CD4-positive, alpha-beta memory T cell (primary cell): ENCODE measurements around the gene ENG. TPM values are rescaled to one million over a fixed set of nuclear protein-coding genes. Genes with fewer than 3 reads are reported as not detected.

ENCODE experiments used
- CTCF ChIA-PET: fragments of 350-600 bp; sonication (Branson Sonifier 250); formaldehyde crosslinking; loops from one replicate; lab custom pipeline; 2021; ENCODE audit warnings: inconsistent platforms; ENCODE audit not compliant: partially characterized antibody; lab: Charles Lee
- POLR2A ChIA-PET: fragments of 350-600 bp; sonication (Branson Sonifier 250); formaldehyde crosslinking; loops from one replicate; lab custom pipeline; 2021; ENCODE audit not compliant: partially characterized antibody; lab: Charles Lee
- DNase-seq, 5 donors: peaks; one replicate each; pipeline versions ENCODE4 v3.0.0 to v3.0.0-alpha.2; 2020 to 2022; ENCODE audit warnings: mixed read lengths in 1 of 5
- H3K27ac ChIP-seq: one replicate; pipeline ENCODE4 v1.7.0; 2013; ENCODE audit warnings: low read depth, low read length
- H3K27me3 ChIP-seq: 2 replicates; pipeline ENCODE4 v1.7.0; 2013; ENCODE audit warnings: mild to moderate bottlenecking, low read length, moderate library complexity; ENCODE audit not compliant: insufficient read depth
- H3K36me3 ChIP-seq: 2 replicates; pipeline ENCODE4 v1.7.0; 2013; ENCODE audit warnings: mild to moderate bottlenecking, low read length, moderate library complexity; ENCODE audit not compliant: insufficient read depth
- H3K4me1 ChIP-seq: 2 replicates; pipeline ENCODE4 v1.7.0; 2013; ENCODE audit warnings: mild to moderate bottlenecking, low read length, moderate library complexity; ENCODE audit not compliant: insufficient read depth
- H3K4me3 ChIP-seq, 2 donors: one replicate each; pipeline ENCODE4 v1.7.0; 2013; ENCODE audit warnings: low read length in 2 of 2, mild to moderate bottlenecking in 1 of 2
- H3K9me3 ChIP-seq, 2 donors: one replicate each; pipeline ENCODE4 v1.7.0; 2013; ENCODE audit warnings: low read length in 2 of 2, control low read depth in 1 of 2; ENCODE audit not compliant: control insufficient read depth in 1 of 2
- H3K27ac Mint-ChIP-seq, 7 donors: one replicate each; pipeline ENCODE4 v1.8.0; 2020 to 2021; ENCODE audit warnings: mixed read lengths in 7 of 7, mild to moderate bottlenecking in 6 of 7, inconsistent platforms in 3 of 7, moderate library complexity in 3 of 7
- H3K27me3 Mint-ChIP-seq, 2 donors: one replicate each; pipeline ENCODE4 v1.8.0; 2020 to 2021; ENCODE audit warnings: mixed read lengths in 2 of 2
- H3K36me3 Mint-ChIP-seq, 2 donors: one replicate each; pipeline ENCODE4 v1.8.0; 2020 to 2021; ENCODE audit warnings: mixed read lengths in 2 of 2, inconsistent platforms in 1 of 2, mild to moderate bottlenecking in 1 of 2
- H3K4me1 Mint-ChIP-seq, 4 donors: one replicate each; pipeline ENCODE4 v1.8.0; 2020 to 2021; ENCODE audit warnings: mixed read lengths in 4 of 4, mild to moderate bottlenecking in 1 of 4
- H3K4me3 Mint-ChIP-seq, 8 donors: one replicate each; pipeline ENCODE4 v1.8.0; 2020 to 2021; ENCODE audit warnings: mixed read lengths in 8 of 8, mild to moderate bottlenecking in 7 of 8, moderate library complexity in 6 of 8, inconsistent platforms in 3 of 8
- H3K9me3 Mint-ChIP-seq, 8 donors: one replicate each; pipeline ENCODE4 v1.8.0; 2020 to 2021; ENCODE audit warnings: mixed read lengths in 8 of 8, mild to moderate bottlenecking in 5 of 8, inconsistent platforms in 3 of 8, moderate library complexity in 1 of 8
- intact Hi-C: fragments of 100-400 bp; cut with micrococcal nuclease; formaldehyde crosslinking; loops from one replicate; pipeline ENCODE4 v1.15.1; 2023
- polyA plus RNA-seq, 2 donors: library from polyadenylated mRNA; unstranded; fragments of 300-500 nt; fragmentation: Illumina TruSeq; gene quantifications; one replicate each; pipeline ENCODE4 v1.2.3, GENCODE V29; 2021
- total RNA-seq, 2 experiments: library from RNA; stranded (reverse); gene quantifications; one replicate each; pipeline ENCODE4 v1.2.3, GENCODE V29; 2021

The ENG gene
- total RNA-seq = 10 to 100 TPM; 13.7 to 13.8 TPM
- polyA plus RNA-seq = 1 to 10 TPM; 2.0 to 4.2 TPM

DNA sequence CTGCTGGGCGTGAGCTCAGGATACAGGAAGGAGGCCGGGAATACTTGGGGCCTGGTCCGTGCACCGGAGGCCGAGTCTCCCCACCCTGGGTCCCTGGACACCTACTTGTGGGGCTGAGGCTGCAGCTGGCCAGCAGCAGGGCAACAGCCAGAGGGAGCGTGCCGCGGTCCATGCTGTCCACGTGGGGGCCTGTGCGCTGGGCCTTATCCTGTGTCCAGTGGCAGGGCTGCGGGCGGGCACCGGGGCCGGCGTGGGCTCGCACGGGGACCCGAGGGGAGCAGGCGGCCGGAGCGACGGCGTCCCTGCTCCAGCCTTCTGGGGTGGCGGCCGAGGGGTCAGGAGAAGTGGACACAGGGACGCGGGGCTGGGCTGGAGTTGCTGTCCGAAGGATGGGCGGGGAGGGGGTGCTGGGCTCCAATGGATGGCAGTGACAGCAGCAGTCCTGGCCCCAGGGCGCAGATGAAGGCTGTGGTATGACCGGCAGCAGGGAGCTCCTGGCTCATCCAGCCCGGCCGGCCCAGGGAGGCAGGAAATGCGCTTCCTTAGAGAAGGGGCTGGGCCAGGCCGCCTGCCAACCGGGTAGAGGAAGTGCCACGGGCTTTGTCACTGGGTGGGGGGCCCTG lies at the start of gene ENG:
Gene ENG (minus strand): TSS at position 475 of the 623 bp plus-strand sequence. CDS start 303 bp downstream, at position 172.
- peak within 1 kb of the TSS; percentile 85 to 90 (median 88) for H3K4me3 Mint-ChIP-seq
- ChIA-PET CTCF (interaction anchor here (2.4 to 4.4 kb wide), 2 partner anchors 10 to 15 kb away, joined by 6 to 21 read pairs; no protein-coding TSS in a partner anchor), POLR2A (interaction anchor here (0.9 to 1.5 kb wide), 9 partner anchors 9 to 78 kb away, joined by 3 to 8 read pairs (median 4); partner anchors contain the start of genes CDK9, FPGS and SH2D3C)
- H3K4me1 Mint-ChIP-seq = peaks cover 6 to 39% (median 26%) of the 10 kb centered on the region in 4 donors
- peaks cover 0 to 12% (median 5%) of the 10 kb centered on the region in 8 donors for H3K9me3 Mint-ChIP-seq
- peaks cover 0 to 2% of the 10 kb centered on the region in 2 donors for H3K27me3 Mint-ChIP-seq
- Histone ChIP-seq H3K4me1 (peaks cover 33% of the 10 kb centered on the region), H3K36me3 (no peaks in the 10 kb centered on the region), H3K9me3 (peaks cover 0 to 10% of the 10 kb centered on the region in 2 donors), H3K4me3 (peak within 1 kb of the TSS; percentile 21 to 54), H3K27ac (peak within 1 kb of the TSS; percentile 51), H3K27me3 (no peaks in the 10 kb centered on the region)
- intact Hi-C loops = no loop called here
- peaks cover 6 to 8% of the 10 kb centered on the region in 2 donors for H3K36me3 Mint-ChIP-seq
- peak within 1 kb of the TSS; percentile 57 to 94 (median 92) for H3K27ac Mint-ChIP-seq
- peak in 1 of 5 donors; percentile 21 for DNase-seq

DNA sequence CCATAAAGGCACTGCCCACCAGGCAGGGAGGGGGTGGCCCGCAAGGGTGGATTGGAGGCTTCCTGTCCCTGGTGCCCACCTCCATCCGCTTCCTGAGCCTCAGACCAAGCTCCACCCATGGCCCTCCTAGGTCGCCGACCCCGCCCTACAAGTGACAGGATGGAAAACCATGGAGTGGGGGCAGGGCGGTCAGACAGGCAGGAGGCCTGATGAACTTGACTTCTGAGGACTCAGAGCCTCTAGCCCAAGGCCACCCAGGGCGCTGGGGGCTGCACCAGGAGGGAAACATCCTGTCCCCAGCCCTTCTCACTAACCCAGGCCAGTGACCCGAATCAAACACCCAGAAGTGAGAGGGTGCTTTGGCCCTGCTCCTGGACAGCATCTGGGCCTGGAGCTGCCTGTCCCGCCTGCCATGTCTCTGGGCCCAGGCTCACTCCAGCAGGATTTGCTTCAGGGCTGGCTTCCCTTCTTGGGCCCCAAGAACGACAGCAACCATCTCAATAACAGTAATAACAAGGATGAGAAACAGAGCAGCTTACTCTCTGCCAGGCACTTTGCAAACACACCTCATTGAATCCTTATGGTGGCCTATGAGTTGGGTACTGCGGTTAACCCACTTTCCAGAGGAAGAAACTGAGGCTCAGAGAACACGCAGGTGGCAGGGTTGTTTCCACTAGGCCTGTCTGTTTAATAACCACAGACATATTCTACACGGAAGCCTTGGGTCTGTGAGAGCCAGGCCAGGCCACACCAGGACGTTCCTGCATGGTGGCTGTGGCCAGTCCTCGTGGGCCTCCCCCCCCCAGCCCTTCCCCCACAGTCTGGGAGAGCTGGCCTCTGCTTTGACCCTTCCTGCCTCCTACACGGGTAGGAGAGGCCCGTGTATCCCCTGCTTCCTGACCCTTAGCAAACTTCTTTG lies 49.4 kb upstream of the ENG start:
- CTCF ChIA-PET = interaction anchor here (1.6 to 2.6 kb wide), 3 partner anchors 17 to 169 kb away, joined by 6 to 10 read pairs (median 6); partner anchors contain the start of gene TOR2A
- Mint-ChIP-seq H3K4me3 (peak overlapping the region; percentile 86 to 99 (median 95)), H3K27me3 (no peaks in the 10 kb centered on the region), H3K36me3 (peaks cover 0 to 29% of the 10 kb centered on the region in 2 donors), H3K27ac (peak overlapping the region; percentile 98 to 100 (median 100)), H3K9me3 (no peaks in the 10 kb centered on the region), H3K4me1 (peaks cover 16 to 66% (median 34%) of the 10 kb centered on the region in 4 donors)
- peak; percentile 49 to 82 (median 56) for DNase-seq
- H3K27me3 ChIP-seq = no peaks in the 10 kb centered on the region
- intact Hi-C loops = loop anchor here (2.0 kb wide), 3 partner anchors 13 to 117 kb away; partner anchors contain the start of genes CDK9 and ST6GALNAC4
- POLR2A ChIA-PET = interaction anchor here (0.6 to 7.1 kb wide), 16 partner anchors 12 to 453 kb away, joined by 3 to 87 read pairs (median 5); partner anchors contain the start of genes CDK9, DPM2, FPGS and LRSAM1
- peaks cover 73% of the 10 kb centered on the region for H3K4me1 ChIP-seq
- no peaks in the 10 kb centered on the region for H3K9me3 ChIP-seq
- peak overlapping the region; percentile 100 for H3K27ac ChIP-seq
- H3K36me3 ChIP-seq = no peaks in the 10 kb centered on the region
- peak overlapping the region; percentile 82 to 85 for H3K4me3 ChIP-seq

DNA sequence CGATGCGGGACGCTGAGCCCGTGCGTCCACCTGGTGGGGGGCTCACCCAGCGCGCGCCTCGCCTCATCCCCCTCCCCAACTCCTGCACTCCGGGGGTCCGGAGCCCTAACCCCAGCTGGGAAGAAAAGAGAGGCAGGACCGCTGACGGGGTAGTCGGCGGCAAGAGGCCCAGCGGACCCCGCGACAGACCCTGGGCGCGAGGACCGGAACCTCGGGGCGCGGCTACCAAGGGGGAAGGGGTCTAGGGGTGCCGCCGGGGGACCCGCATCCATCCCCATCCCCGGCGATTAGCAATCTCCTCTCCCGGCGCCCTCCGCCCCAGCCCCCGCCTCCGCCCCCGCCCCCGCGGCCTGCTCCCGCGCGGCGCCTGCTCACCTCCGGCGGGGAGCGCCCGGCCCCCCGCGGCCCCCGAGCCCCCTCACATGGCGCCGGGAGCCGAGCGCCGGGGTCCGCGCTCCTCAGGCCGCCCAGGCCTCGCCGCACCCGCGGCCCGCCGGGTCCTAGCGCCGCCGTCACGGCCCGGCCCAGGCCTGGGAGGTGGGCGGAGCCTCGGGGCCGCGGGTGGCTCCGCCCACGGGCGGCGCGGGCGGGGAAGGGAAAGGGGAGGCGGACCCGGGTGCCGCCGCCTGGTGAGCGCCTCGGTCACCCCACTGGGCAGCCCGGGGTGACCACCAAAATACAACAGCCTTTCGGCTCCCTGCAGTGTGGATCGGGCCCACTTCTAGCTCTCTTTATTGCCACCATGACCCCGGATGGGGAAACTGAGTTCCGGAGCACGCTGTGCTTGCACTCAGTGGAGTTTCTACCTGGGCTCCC lies 44.9 kb upstream of the ENG start, which contains the start of gene ST6GALNAC6:
Gene ST6GALNAC6 (minus strand): TSS at position 476 of the 816 bp plus-strand sequence. CDS start 1,622 bp downstream, outside the sequence.
- Histone ChIP-seq H3K27me3 (no peaks in the 10 kb centered on the region), H3K27ac (peak within 1 kb of the TSS; percentile 60), H3K9me3 (no peaks in the 10 kb centered on the region), H3K36me3 (peaks cover 21% of the 10 kb centered on the region), H3K4me3 (peak within 1 kb of the TSS; percentile 68 to 79), H3K4me1 (peaks cover 58% of the 10 kb centered on the region)
- intact Hi-C loops = no loop called here
- ChIA-PET POLR2A (interaction anchor here (0.7 to 5.3 kb wide), 15 partner anchors 10 to 449 kb away, joined by 3 to 25 read pairs (median 4); partner anchors contain the start of genes SH2D3C, ST6GALNAC4 and TOR2A), CTCF (interaction anchor here (1.1 to 3.0 kb wide), 4 partner anchors 18 to 30 kb away, joined by 3 to 12 read pairs (median 6); partner anchors contain the start of gene ST6GALNAC4)
- Mint-ChIP-seq H3K36me3 (peaks cover 25 to 39% of the 10 kb centered on the region in 2 donors), H3K9me3 (peaks cover 0 to 5% (median 0%) of the 10 kb centered on the region in 8 donors), H3K27me3 (no peaks in the 10 kb centered on the region), H3K4me1 (peaks cover 12 to 59% (median 37%) of the 10 kb centered on the region in 4 donors), H3K4me3 (peak within 1 kb of the TSS; percentile 87 to 92 (median 90)), H3K27ac (peak within 1 kb of the TSS; percentile 47 to 91 (median 88))
- DNase-seq = peak; percentile 61 to 74 (median 63)

DNA sequence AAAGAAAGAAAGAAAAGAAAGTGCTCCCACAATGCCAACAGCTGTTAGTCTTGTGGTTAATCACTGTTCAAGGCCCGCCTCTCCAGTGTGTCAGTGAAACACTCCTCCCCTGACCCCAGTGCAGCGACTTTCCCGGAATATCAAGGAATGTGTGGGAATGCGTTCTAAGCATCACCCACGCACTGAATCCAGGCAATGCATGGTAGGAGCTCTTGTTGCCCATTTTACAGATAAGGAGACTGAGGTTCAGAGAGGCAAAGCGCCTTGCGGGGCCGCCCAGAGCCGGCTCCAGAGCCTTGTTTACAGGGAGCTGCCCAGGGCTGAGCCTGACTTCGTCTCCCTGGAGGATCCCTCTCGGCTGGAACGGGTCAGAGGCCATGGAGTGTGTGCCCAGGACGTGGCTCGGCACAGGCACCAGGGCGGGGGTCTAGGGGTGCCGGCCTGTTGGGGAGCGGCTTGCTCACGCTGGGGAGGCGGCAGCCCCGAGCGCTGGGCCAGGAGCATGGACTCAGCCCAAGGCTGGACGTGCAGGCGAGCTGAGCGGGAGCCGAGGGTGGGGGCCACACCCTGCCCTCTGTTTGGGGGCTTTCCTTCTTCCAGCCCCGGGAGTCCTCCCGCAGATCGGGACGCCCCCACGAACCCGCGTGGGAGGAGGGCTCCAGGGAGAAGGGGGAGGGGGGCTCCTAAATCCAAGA lies 44.1 kb upstream of the ENG start:
- Histone ChIP-seq H3K4me3 (peak overlapping the region in 1 of 2 donors; percentile 68), H3K27me3 (no peaks in the 10 kb centered on the region), H3K36me3 (peaks cover 29% of the 10 kb centered on the region), H3K9me3 (no peaks in the 10 kb centered on the region), H3K27ac (peak overlapping the region; percentile 60), H3K4me1 (peaks cover 50% of the 10 kb centered on the region)
- peak in 1 of 5 donors; percentile 49 for DNase-seq
- intact Hi-C loops = no loop called here
- H3K4me3 Mint-ChIP-seq = peak overlapping the region; percentile 86 to 92 (median 90)
- H3K36me3 Mint-ChIP-seq = peaks cover 33 to 42% of the 10 kb centered on the region in 2 donors
- peaks cover 0 to 7% (median 0%) of the 10 kb centered on the region in 8 donors for H3K9me3 Mint-ChIP-seq
- POLR2A ChIA-PET = interaction anchor here (0.7 to 5.3 kb wide), 10 partner anchors 9 to 164 kb away, joined by 3 to 25 read pairs (median 4); partner anchors contain the start of genes SH2D3C, ST6GALNAC4 and TOR2A
- H3K27me3 Mint-ChIP-seq = no peaks in the 10 kb centered on the region
- peaks cover 8 to 58% (median 35%) of the 10 kb centered on the region in 4 donors for H3K4me1 Mint-ChIP-seq
- CTCF ChIA-PET = interaction anchor here (1.6 to 3.0 kb wide), 2 partner anchors 22 to 29 kb away, joined by 5 to 12 read pairs; no protein-coding TSS in a partner anchor
- H3K27ac Mint-ChIP-seq = peak overlapping the region in 6 of 7 donors; percentile 53 to 91 (median 88)

DNA sequence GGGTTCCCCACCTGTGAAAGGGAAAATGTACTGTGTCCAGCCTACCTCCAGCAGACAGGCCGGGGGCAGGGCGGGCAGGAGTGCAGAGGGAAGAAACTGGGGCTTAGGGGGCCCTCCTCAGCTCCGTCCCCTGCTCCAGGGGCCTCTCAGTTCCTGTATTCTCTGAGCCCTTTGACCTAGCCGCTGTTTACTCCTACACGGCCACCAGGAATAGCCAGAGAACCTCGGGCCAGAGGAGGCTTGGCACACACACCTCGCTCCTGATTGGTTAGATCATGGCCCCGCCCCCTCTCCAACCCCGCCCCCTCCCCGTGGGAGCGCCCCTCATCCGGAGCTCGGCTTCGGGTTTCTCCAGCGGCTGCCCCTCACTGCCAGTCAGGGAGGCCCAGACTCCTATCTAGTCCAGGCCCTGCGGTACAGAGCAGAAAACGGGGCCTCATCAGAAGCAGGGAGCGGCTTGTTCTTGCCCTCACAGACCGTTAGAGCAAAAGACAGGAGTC lies 42.8 kb upstream of the ENG start:
- H3K4me3 ChIP-seq = no peak overlapping the region
- peaks cover 0 to 13% (median 0%) of the 10 kb centered on the region in 8 donors for H3K9me3 Mint-ChIP-seq
- peaks cover 42% of the 10 kb centered on the region for H3K36me3 ChIP-seq
- H3K4me1 ChIP-seq = peaks cover 40% of the 10 kb centered on the region
- ChIA-PET CTCF (interaction anchor here (0.6 to 3.0 kb wide), 2 partner anchors 24 to 28 kb away, joined by 3 to 12 read pairs; no protein-coding TSS in a partner anchor), POLR2A (interaction anchor here (1.2 to 5.3 kb wide), 3 partner anchors 9 to 111 kb away, joined by 3 to 25 read pairs (median 4); partner anchors contain the start of genes CDK9 and ST6GALNAC4)
- H3K27me3 Mint-ChIP-seq = no peaks in the 10 kb centered on the region
- intact Hi-C loops = no loop called here
- no peaks in the 10 kb centered on the region for H3K9me3 ChIP-seq
- DNase-seq = no peak
- no peaks in the 10 kb centered on the region for H3K27me3 ChIP-seq
- H3K36me3 Mint-ChIP-seq = peaks cover 46 to 52% of the 10 kb centered on the region in 2 donors
- H3K4me1 Mint-ChIP-seq = peaks cover 7 to 63% (median 32%) of the 10 kb centered on the region in 4 donors
- no peak overlapping the region for H3K27ac ChIP-seq
- peak overlapping the region in 3 of 7 donors; percentile 30 to 66 (median 53) for H3K27ac Mint-ChIP-seq
- peak overlapping the region in 6 of 8 donors; percentile 7 to 57 (median 54) for H3K4me3 Mint-ChIP-seq
